BLaER1 treated with 17β-estradiol and CSF1 and Interleukin-3, amounts not matched to agents 10 nM and 100 nM (cell line): Measurements from ENCODE around the gene MYO1E.

ENCODE experiments used
- H3K27ac ChIP-seq, 11 experiments: shearing (Covaris generic); formaldehyde crosslinking; 2 replicates each; pipeline ENCODE4 v1.8.1; 2022
- H3K27me3 ChIP-seq, 11 experiments: shearing (Covaris generic); formaldehyde crosslinking; 2 replicates each; pipeline ENCODE4 v1.8.1; 2022
- H3K36me3 ChIP-seq, 11 experiments: shearing (Covaris generic); formaldehyde crosslinking; 2 replicates each; pipeline ENCODE4 v1.8.1; 2022
- H3K4me1 ChIP-seq, 10 experiments: shearing (Covaris generic); formaldehyde crosslinking; 2 replicates each; pipeline ENCODE4 v1.8.1; 2022
- H3K4me2 ChIP-seq, 11 experiments: shearing (Covaris generic); formaldehyde crosslinking; 2 replicates each; pipeline ENCODE4 v1.8.1; 2022
- H3K4me3 ChIP-seq, 10 experiments: shearing (Covaris generic); formaldehyde crosslinking; 2 replicates each; pipeline ENCODE4 v1.8.1; 2022
- H3K9ac ChIP-seq, 11 experiments: shearing (Covaris generic); formaldehyde crosslinking; 2 replicates each; pipeline ENCODE4 v1.8.1; 2022
- H3K9me3 ChIP-seq, 11 experiments: shearing (Covaris generic); formaldehyde crosslinking; replicated peaks in 1 of 11; 2 replicates each; pipeline ENCODE4 v1.8.1; 2022
- H4K20me1 ChIP-seq, 11 experiments: shearing (Covaris generic); formaldehyde crosslinking; 2 replicates each; pipeline ENCODE4 v1.8.1; 2022
- Cebpa-rat ChIP-seq, 11 experiments: shearing (Covaris generic); IDR thresholded peaks; 2 replicates each; pipeline ENCODE4 v1.8.1; 2022

The MYO1E gene

GRCh38 chr15:59257140-59257539 is 115.5 kb downstream of the MYO1E start:
- H4K20me1 ChIP-seq, result no peaks in the 10 kb centered on the region
- no peak overlapping the region for H3K9ac ChIP-seq
- no peak overlapping the region for H3K4me3 ChIP-seq
- TF ChIP-seq Cebpa-rat (IDR thresholded peaks at IDR 0.05), result no peak
- no peak overlapping the region for H3K27ac ChIP-seq
- H3K4me1 ChIP-seq, result peaks cover 0 to 9% (median 0%) of the 10 kb centered on the region in 10 experiments; a peak in 6 of 20 replicates
- H3K4me2 ChIP-seq, result no peak overlapping the region
- no peaks in the 10 kb centered on the region for H3K9me3 ChIP-seq
- H3K36me3 ChIP-seq, result peaks cover 0 to 12% (median 0%) of the 10 kb centered on the region in 11 experiments; a peak in 1 of 22 replicates
- no peaks in the 10 kb centered on the region for H3K27me3 ChIP-seq

GRCh38 chr15:59256482-59256881 is 116.2 kb downstream of the MYO1E start:
- Histone ChIP-seq H4K20me1 (no peaks in the 10 kb centered on the region), H3K36me3 (peaks cover 0 to 12% (median 0%) of the 10 kb centered on the region in 11 experiments; a peak in 1 of 22 replicates), H3K4me3 (no peak overlapping the region), H3K9ac (no peak overlapping the region), H3K4me2 (no peak overlapping the region), H3K9me3 (no peaks in the 10 kb centered on the region), H3K4me1 (peaks cover under 1 to 16% (median 2%) of the 10 kb centered on the region in 10 experiments; a peak in 14 of 20 replicates), H3K27me3 (no peaks in the 10 kb centered on the region), H3K27ac (no peak overlapping the region)
- no peak for TF ChIP-seq Cebpa-rat (IDR thresholded peaks at IDR 0.05)

- Histone ChIP-seq H3K36me3 (peaks cover 0 to 12% (median 0%) of the 10 kb centered on the region in 11 experiments; a peak in 1 of 22 replicates), H3K9me3 (no peaks in the 10 kb centered on the region), H3K4me3 (no peak overlapping the region), H3K4me2 (no peak overlapping the region; a peak in 1 of 22 replicates), H4K20me1 (no peaks in the 10 kb centered on the region), H3K27ac (no peak overlapping the region), H3K27me3 (no peaks in the 10 kb centered on the region), H3K9ac (no peak overlapping the region), H3K4me1 (peaks cover 7 to 23% (median 9%) of the 10 kb centered on the region in 10 experiments; a peak in 19 of 20 replicates)
- no peak for TF ChIP-seq Cebpa-rat (IDR thresholded peaks at IDR 0.05)
These were observed 116.9 kb downstream of the MYO1E start for GRCh38 chr15:59255680-59256336.

- Histone ChIP-seq H3K4me1 (peaks cover 10 to 59% (median 13%) of the 10 kb centered on the region in 10 experiments; a peak in 19 of 20 replicates), H3K4me3 (no peak overlapping the region), H3K36me3 (peaks cover 0 to 11% (median 0%) of the 10 kb centered on the region in 11 experiments; a peak in 1 of 22 replicates), H4K20me1 (no peaks in the 10 kb centered on the region), H3K4me2 (peak overlapping the region in 3 of 11 experiments; percentile 63 to 84 (median 81); a peak in 6 of 22 replicates), H3K27ac (peak overlapping the region in 2 of 11 experiments; percentile 60 to 69; a peak in 4 of 22 replicates), H3K9me3 (no peaks in the 10 kb centered on the region), H3K27me3 (no peaks in the 10 kb centered on the region), H3K9ac (0 out of 22 replicates have a peak overlapping the region, but pooled peaks of 1 of the 11 experiments have one; percentile 13)
- TF ChIP-seq Cebpa-rat (IDR thresholded peaks at IDR 0.05), result no peak
These were observed 120.5 kb downstream of the MYO1E start for GRCh38 chr15:59252137-59252536.

GRCh38 chr15:59251001-59251845 is 121.4 kb downstream of the MYO1E start:
- H3K36me3 ChIP-seq, result peaks cover 0 to 11% (median 0%) of the 10 kb centered on the region in 11 experiments; a peak in 2 of 22 replicates
- TF ChIP-seq Cebpa-rat (IDR thresholded peaks at IDR 0.05), result no peak
- peak overlapping the region in 1 of 10 experiments; percentile 24; a peak in 1 of 20 replicates for H3K4me3 ChIP-seq
- no peaks in the 10 kb centered on the region for H3K27me3 ChIP-seq
- no peaks in the 10 kb centered on the region for H3K9me3 ChIP-seq
- peak overlapping the region in 7 of 11 experiments; percentile 8 to 69 (median 42); a peak in 11 of 22 replicates for H3K27ac ChIP-seq
- peak overlapping the region; percentile 29 to 87 (median 49); a peak in 20 of 22 replicates for H3K4me2 ChIP-seq
- H3K9ac ChIP-seq, result peak overlapping the region in 4 of 11 experiments; percentile 16 to 62 (median 38); a peak in 6 of 22 replicates
- no peaks in the 10 kb centered on the region for H4K20me1 ChIP-seq
- H3K4me1 ChIP-seq, result peaks cover 10 to 63% (median 13%) of the 10 kb centered on the region in 10 experiments; a peak in 19 of 20 replicates

- TF ChIP-seq Cebpa-rat (IDR thresholded peaks at IDR 0.05), result no peak
- Histone ChIP-seq H3K9ac (peak overlapping the region in 3 of 11 experiments; percentile 27 to 62 (median 49); a peak in 3 of 22 replicates), H3K36me3 (peaks cover 0 to 8% (median 0%) of the 10 kb centered on the region in 11 experiments; a peak in 2 of 22 replicates), H3K9me3 (no peaks in the 10 kb centered on the region), H3K4me3 (peak overlapping the region in 1 of 10 experiments; percentile 24; a peak in 1 of 20 replicates), H4K20me1 (no peaks in the 10 kb centered on the region), H3K4me1 (peaks cover 10 to 63% (median 17%) of the 10 kb centered on the region in 10 experiments; a peak in 19 of 20 replicates), H3K27ac (peak overlapping the region in 4 of 11 experiments; percentile 42 to 69 (median 60); a peak in 9 of 22 replicates), H3K4me2 (peak overlapping the region in 5 of 11 experiments; percentile 37 to 87 (median 81); a peak in 9 of 22 replicates), H3K27me3 (no peaks in the 10 kb centered on the region)
These were observed 122.4 kb downstream of the MYO1E start for GRCh38 chr15:59250249-59250648.

- no peak for TF ChIP-seq Cebpa-rat (IDR thresholded peaks at IDR 0.05)
- H3K4me2 ChIP-seq, result peak overlapping the region in 3 of 11 experiments; percentile 81 to 87 (median 84); a peak in 6 of 22 replicates
- no peaks in the 10 kb centered on the region for H4K20me1 ChIP-seq
- H3K27me3 ChIP-seq, result no peaks in the 10 kb centered on the region
- no peaks in the 10 kb centered on the region for H3K9me3 ChIP-seq
- H3K4me3 ChIP-seq, result no peak overlapping the region
- H3K9ac ChIP-seq, result peak overlapping the region in 1 of 11 experiments; percentile 8; a peak in 1 of 22 replicates
- H3K4me1 ChIP-seq, result peaks cover 11 to 63% (median 21%) of the 10 kb centered on the region in 10 experiments; a peak in 19 of 20 replicates
- H3K36me3 ChIP-seq, result peaks cover 0 to 8% (median 0%) of the 10 kb centered on the region in 11 experiments; a peak in 1 of 22 replicates
- H3K27ac ChIP-seq, result peak overlapping the region in 3 of 11 experiments; percentile 59 to 69 (median 60); a peak in 5 of 22 replicates
These were observed 122.9 kb downstream of the MYO1E start for GRCh38 chr15:59249816-59250215.

GRCh38 chr15:59247364-59247763 is 125.3 kb downstream of the MYO1E start:
- H3K9ac ChIP-seq, result no peak overlapping the region
- no peaks in the 10 kb centered on the region for H3K27me3 ChIP-seq
- H3K4me1 ChIP-seq, result peaks cover 11 to 56% (median 23%) of the 10 kb centered on the region in 10 experiments; a peak in 19 of 20 replicates
- no peak overlapping the region for H3K27ac ChIP-seq
- H3K4me3 ChIP-seq, result no peak overlapping the region
- no peaks in the 10 kb centered on the region for H4K20me1 ChIP-seq
- no peak for TF ChIP-seq Cebpa-rat (IDR thresholded peaks at IDR 0.05)
- H3K9me3 ChIP-seq, result no peaks in the 10 kb centered on the region
- peak overlapping the region in 3 of 11 experiments; percentile 2 to 81 (median 15); a peak in 3 of 22 replicates for H3K4me2 ChIP-seq
- peaks cover 0 to 18% (median 0%) of the 10 kb centered on the region in 11 experiments; a peak in 3 of 22 replicates for H3K36me3 ChIP-seq
